ENCODE data around the gene UGCG.

DNA sequence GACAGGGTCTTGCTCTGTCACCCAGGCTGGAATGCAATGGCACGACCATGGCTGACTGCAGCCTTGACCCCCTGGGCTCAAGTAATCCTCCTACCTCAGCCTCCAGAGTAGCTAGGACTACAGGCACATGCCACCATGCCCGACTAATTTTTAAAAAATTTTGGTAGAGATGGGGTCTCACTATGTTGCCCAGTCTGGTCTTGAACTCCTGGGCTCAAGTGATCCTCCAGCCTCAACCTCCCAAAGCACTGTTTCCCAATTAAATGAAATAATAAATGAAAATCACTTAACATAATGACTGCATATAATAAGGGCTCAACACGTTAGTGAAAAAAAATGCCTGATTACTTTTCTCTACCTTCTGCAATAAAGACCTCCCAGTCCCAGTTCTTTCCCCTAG lies 71.0 kb downstream of the UGCG start:
- TF ChIP-seq CTCF (conservative IDR thresholded peaks at IDR 0.05; ENCODE audit: low read depth, low read length), result no peak
- TF ChIP-seq MAZ (IDR thresholded peaks at IDR 0.05; ENCODE audit: borderline replicate concordance, low read depth, low read length), result no peak
- no peak for TF ChIP-seq RCOR1 (IDR thresholded peaks at IDR 0.05; ENCODE audit: insufficient replicate concordance, low read length)
- no peak for TF ChIP-seq POLR2A (IDR thresholded peaks at IDR 0.05; ENCODE audit: low read depth, low read length)
- TF ChIP-seq MXI1 (IDR thresholded peaks at IDR 0.05; ENCODE audit: borderline replicate concordance, low read depth, low read length), result no peak
- TF ChIP-seq, protein P1, sequence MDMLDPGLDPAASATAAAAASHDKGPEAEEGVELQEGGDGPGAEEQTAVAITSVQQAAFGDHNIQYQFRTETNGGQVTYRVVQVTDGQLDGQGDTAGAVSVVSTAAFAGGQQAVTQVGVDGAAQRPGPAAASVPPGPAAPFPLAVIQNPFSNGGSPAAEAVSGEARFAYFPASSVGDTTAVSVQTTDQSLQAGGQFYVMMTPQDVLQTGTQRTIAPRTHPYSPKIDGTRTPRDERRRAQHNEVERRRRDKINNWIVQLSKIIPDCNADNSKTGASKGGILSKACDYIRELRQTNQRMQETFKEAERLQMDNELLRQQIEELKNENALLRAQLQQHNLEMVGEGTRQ (IDR thresholded peaks at IDR 0.05; ENCODE audit: low read depth, low read length), result no peak
- no peak for TF ChIP-seq CHD1 (IDR thresholded peaks at IDR 0.05; ENCODE audit: low read depth, low read length)
- no peak for TF ChIP-seq CEBPB (IDR thresholded peaks at IDR 0.05; ENCODE audit: low read depth, low read length)
- no peak for TF ChIP-seq FOS (IDR thresholded peaks at IDR 0.05; ENCODE audit: low read depth, low read length)
- TF ChIP-seq RAD21 (IDR thresholded peaks at IDR 0.05; ENCODE audit: low read length), result no peak
- no peak for TF ChIP-seq NFE2L2 (IDR thresholded peaks at IDR 0.05; ENCODE audit: low read depth, low read length)
- no peak for TF ChIP-seq BHLHE40 (IDR thresholded peaks at IDR 0.05; ENCODE audit: low read depth, low read length)
